Chondrocyte (in vitro differentiated cells): ENCODE measurements around the gene MYRIP. TPM values are rescaled to one million over a fixed set of nuclear protein-coding genes. Genes with fewer than 3 reads are reported as not detected.

Experiments
- DNase-seq: peaks from one replicate; pipeline ENCODE4 v3.0.0; 2021; ENCODE audit warnings: mixed read lengths, low spot score
- H3K27ac Mint-ChIP-seq: one replicate; pipeline ENCODE4 v1.8.0; 2021; ENCODE audit warnings: mild to moderate bottlenecking, moderate library complexity, mixed read lengths; ENCODE audit not compliant: unreplicated experiment
- H3K27me3 Mint-ChIP-seq: 2 replicates; pipeline ENCODE4 v1.8.0; 2021; ENCODE audit warnings: low read depth, mixed read lengths
- H3K36me3 Mint-ChIP-seq: 2 replicates; pipeline ENCODE4 v1.8.0; 2021; ENCODE audit warnings: low read depth, mixed read lengths
- H3K4me1 Mint-ChIP-seq: 2 replicates; pipeline ENCODE4 v1.8.0; 2021; ENCODE audit warnings: low read depth, mild to moderate bottlenecking, mixed read lengths
- H3K4me3 Mint-ChIP-seq: one replicate; pipeline ENCODE4 v1.8.0; 2021; ENCODE audit warnings: mild to moderate bottlenecking, moderate library complexity, mixed read lengths; ENCODE audit not compliant: unreplicated experiment
- H3K9me3 Mint-ChIP-seq: 2 replicates; pipeline ENCODE4 v1.8.0; 2021; ENCODE audit warnings: low read depth, mixed read lengths
- total RNA-seq: library from RNA; stranded (reverse); gene quantifications from 3 replicates; pipeline ENCODE4 v1.2.1, GENCODE V29; 2021
- TF ChIP-seq, protein P1 (sequence below): fragments of 200-600 bp; sonication (generic); IDR thresholded peaks from 2 replicates; pipeline ENCODE4 v1.5.0; 2021; ENCODE audit warnings: antibody characterized with exemption, mild to moderate bottlenecking, moderate library complexity

Gene MYRIP
- total RNA-seq, 1 donor from 2014 or later: 0.12 TPM

GRCh38 chr3:39900462-39901002, 91.1 kb downstream of the MYRIP start:
- H3K4me3 Mint-ChIP-seq: no peak overlapping the region
- H3K27ac Mint-ChIP-seq: no peak overlapping the region
- H3K9me3 Mint-ChIP-seq: no peaks in the 10 kb centered on the region
- no peaks in the 10 kb centered on the region for H3K36me3 Mint-ChIP-seq
- TF ChIP-seq, protein P1, sequence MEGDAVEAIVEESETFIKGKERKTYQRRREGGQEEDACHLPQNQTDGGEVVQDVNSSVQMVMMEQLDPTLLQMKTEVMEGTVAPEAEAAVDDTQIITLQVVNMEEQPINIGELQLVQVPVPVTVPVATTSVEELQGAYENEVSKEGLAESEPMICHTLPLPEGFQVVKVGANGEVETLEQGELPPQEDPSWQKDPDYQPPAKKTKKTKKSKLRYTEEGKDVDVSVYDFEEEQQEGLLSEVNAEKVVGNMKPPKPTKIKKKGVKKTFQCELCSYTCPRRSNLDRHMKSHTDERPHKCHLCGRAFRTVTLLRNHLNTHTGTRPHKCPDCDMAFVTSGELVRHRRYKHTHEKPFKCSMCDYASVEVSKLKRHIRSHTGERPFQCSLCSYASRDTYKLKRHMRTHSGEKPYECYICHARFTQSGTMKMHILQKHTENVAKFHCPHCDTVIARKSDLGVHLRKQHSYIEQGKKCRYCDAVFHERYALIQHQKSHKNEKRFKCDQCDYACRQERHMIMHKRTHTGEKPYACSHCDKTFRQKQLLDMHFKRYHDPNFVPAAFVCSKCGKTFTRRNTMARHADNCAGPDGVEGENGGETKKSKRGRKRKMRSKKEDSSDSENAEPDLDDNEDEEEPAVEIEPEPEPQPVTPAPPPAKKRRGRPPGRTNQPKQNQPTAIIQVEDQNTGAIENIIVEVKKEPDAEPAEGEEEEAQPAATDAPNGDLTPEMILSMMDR: no peak
- no peaks in the 10 kb centered on the region for H3K4me1 Mint-ChIP-seq
- DNase-seq: no peak
- H3K27me3 Mint-ChIP-seq: peaks cover 2% of the 10 kb centered on the region

GRCh38 chr3:39903253-39903652, 93.8 kb downstream of the MYRIP start:
- Mint-ChIP-seq H3K9me3 (no peaks in the 10 kb centered on the region), H3K27ac (no peak overlapping the region), H3K4me1 (no peaks in the 10 kb centered on the region), H3K27me3 (no peaks in the 10 kb centered on the region), H3K4me3 (no peak overlapping the region), H3K36me3 (no peaks in the 10 kb centered on the region)
- DNase-seq: no peak
- TF ChIP-seq, protein P1: no peak

DNA sequence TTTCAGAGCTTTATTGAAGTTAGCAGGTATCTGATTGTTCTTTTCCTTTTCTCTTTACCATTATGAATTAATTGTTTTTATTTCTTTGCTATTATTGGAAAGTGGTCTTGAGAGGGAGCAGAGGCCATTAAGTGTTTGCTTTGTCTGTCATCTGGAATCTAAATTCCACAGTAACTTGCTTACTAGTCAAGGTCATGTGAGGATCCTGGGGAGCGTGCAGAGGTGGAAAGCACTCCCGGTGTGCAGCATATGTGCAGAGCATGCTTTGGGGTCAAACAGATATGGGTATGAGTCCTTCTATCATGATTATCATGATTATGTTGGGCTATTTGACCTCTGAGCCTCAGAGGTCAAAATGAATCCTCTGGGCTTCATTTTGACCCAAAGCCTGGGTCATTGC, 96.4 kb downstream of the MYRIP start:
- Mint-ChIP-seq H3K9me3 (no peaks in the 10 kb centered on the region), H3K36me3 (no peaks in the 10 kb centered on the region), H3K27me3 (no peaks in the 10 kb centered on the region), H3K4me3 (no peak overlapping the region), H3K4me1 (peaks cover under 1% of the 10 kb centered on the region), H3K27ac (no peak overlapping the region)
- no peak for DNase-seq
- TF ChIP-seq, protein P1: no peak

- Mint-ChIP-seq H3K9me3 (no peaks in the 10 kb centered on the region), H3K27ac (no peak overlapping the region), H3K4me3 (no peak overlapping the region), H3K36me3 (no peaks in the 10 kb centered on the region), H3K4me1 (peaks cover 17% of the 10 kb centered on the region), H3K27me3 (no peaks in the 10 kb centered on the region)
- no peak for DNase-seq
- TF ChIP-seq, protein P1: no peak
Measured at GRCh38 chr3:39907981-39908380, 98.6 kb downstream of the MYRIP start.

- Mint-ChIP-seq H3K9me3 (no peaks in the 10 kb centered on the region), H3K27ac (no peak overlapping the region), H3K4me3 (no peak overlapping the region), H3K4me1 (peaks cover 17% of the 10 kb centered on the region), H3K36me3 (no peaks in the 10 kb centered on the region), H3K27me3 (no peaks in the 10 kb centered on the region)
- no peak for DNase-seq
- TF ChIP-seq, protein P1: no peak
Measured at GRCh38 chr3:39910135-39910534, 100.7 kb downstream of the MYRIP start.
